H1 (cell line): ENCODE results near the gene SLCO2A1. TPM values are rescaled to one million over a fixed set of nuclear protein-coding genes. Genes with fewer than 3 reads are reported as not detected.

Experiments
- EP300 ChIP-seq, 2 experiments: IDR thresholded peaks; 1 replicate in 1 of 2; 2 replicates in 1 of 2; pipeline ENCODE4 v1.6.1; 2011 to 2012; ENCODE audit warnings: low read depth in 2 of 2, low read length in 2 of 2, mild to moderate bottlenecking in 2 of 2, borderline replicate concordance in 1 of 2, inconsistent platforms in 1 of 2, moderate library complexity in 1 of 2
- polyA plus RNA-seq, 7 experiments: library from polyadenylated mRNA; depleted of rRNA in 3 of 7; stranded (reverse) in 5 of 7; unstranded in 2 of 7; fragments of >200 nt in 5 of 7; fragments of 200-250 nt in 2 of 7; gene quantifications; 1 replicate in 5 of 7; 2 replicates in 1 of 7; 4 replicates in 1 of 7; pipeline versions ENCODE4 v1.2.1 to v1.2.3, GENCODE V29; 2011 to 2013; ENCODE audit warnings: missing spikeins in 2 of 7, mixed read lengths in 2 of 7
- total RNA-seq: library from RNA; stranded (reverse); fragmentation: NEBNext Ultra II Directional; extraction: Animal tissue kit (Norgen Biotek cat#: 25700); gene quantifications from 2 replicates; pipeline ENCODE4 v1.2.1, GENCODE V29; 2021

The SLCO2A1 gene
- total and polyA plus RNA-seq, 2 of the 8 experiments (the other 6 are each of a cell fraction or from before 2014, with no cell fraction given): 1.1 to 2.3 TPM

DNA sequence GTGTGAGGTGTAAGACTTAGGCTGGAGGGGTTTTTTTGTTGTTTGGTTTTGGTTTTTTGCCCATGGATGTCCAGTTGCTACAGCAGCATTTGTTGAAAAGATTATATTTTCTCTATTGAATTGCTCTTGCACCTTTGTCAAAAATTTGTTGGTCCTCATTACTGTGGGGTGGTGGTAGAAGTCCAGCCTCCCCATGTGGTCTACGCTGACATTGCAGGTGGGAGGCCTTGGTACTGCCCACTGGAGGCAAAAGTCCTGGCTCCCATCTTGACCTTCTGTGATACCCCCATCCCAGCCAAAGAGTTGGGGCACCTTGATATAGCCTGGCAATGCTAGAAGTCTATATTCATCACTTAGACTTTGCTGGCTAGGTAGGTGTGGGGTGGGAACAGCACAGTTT is 128.6 kb downstream of the SLCO2A1 start (continued):
- TF ChIP-seq EP300 (IDR thresholded peaks at IDR 0.05; ENCODE audit: borderline replicate concordance in 1 of 2, low read depth in 2 of 2, low read length in 2 of 2): no peak
